Activated naive CD8-positive, alpha-beta T cell treated with anti-CD3 and anti-CD28 coated beads, Interleukin-2, amount 10 ng/mL, durations not matched to agents 7 days and 5 days (primary cell): ENCODE results near the gene VILL. TPM values are rescaled to one million over a fixed set of nuclear protein-coding genes. Genes with fewer than 3 reads are reported as not detected.
A peak's percentile ranks its signal among the peaks of the same experiment; 100 is the strongest.
"Not testable (repeated sequence)": the region's sequence is repeated elsewhere in the genome, so short reads cannot be mapped to it uniquely, and the experiment has no call there.

ENCODE experiments used
- ATAC-seq: fragments of 150-1000 bp; cut with Tn5 transposase; one replicate; pipeline ENCODE4 v1.10.0; 2021; ENCODE audit warnings: low read depth, moderate library complexity
- POLR2A ChIA-PET: fragments of 350-600 bp; sonication (Branson Sonifier 250); formaldehyde crosslinking; loops from one replicate; lab custom pipeline; 2021; ENCODE audit warnings: antibody characterized with exemption; lab: Charles Lee
- DNase-seq: peaks from one replicate; pipeline ENCODE4 v3.0.0; 2021
- H3K27ac Mint-ChIP-seq: one replicate; pipeline ENCODE4 v1.8.0; 2022; ENCODE audit warnings: mild to moderate bottlenecking, mixed read lengths
- H3K27me3 Mint-ChIP-seq: one replicate; pipeline ENCODE4 v1.8.0; 2022; ENCODE audit warnings: mild to moderate bottlenecking, moderate library complexity, mixed read lengths
- H3K36me3 Mint-ChIP-seq: one replicate; pipeline ENCODE4 v1.8.0; 2021; ENCODE audit warnings: mild to moderate bottlenecking, mixed read lengths
- H3K4me1 Mint-ChIP-seq: one replicate; pipeline ENCODE4 v1.8.0; 2021; ENCODE audit warnings: mixed read lengths
- H3K4me3 Mint-ChIP-seq: one replicate; pipeline ENCODE4 v1.8.0; 2022; ENCODE audit warnings: mild to moderate bottlenecking, moderate library complexity, mixed read lengths
- H3K9me3 Mint-ChIP-seq: one replicate; pipeline ENCODE4 v1.8.0; 2021; ENCODE audit warnings: mixed read lengths
- total RNA-seq, 2 experiments: library from RNA; stranded (reverse); gene quantifications; one replicate each; pipeline ENCODE4 v1.2.3, GENCODE V29; 2021

The VILL gene
- total RNA-seq, 2 experiments from 2014 or later, result 25.2 to 25.3 TPM

DNA sequence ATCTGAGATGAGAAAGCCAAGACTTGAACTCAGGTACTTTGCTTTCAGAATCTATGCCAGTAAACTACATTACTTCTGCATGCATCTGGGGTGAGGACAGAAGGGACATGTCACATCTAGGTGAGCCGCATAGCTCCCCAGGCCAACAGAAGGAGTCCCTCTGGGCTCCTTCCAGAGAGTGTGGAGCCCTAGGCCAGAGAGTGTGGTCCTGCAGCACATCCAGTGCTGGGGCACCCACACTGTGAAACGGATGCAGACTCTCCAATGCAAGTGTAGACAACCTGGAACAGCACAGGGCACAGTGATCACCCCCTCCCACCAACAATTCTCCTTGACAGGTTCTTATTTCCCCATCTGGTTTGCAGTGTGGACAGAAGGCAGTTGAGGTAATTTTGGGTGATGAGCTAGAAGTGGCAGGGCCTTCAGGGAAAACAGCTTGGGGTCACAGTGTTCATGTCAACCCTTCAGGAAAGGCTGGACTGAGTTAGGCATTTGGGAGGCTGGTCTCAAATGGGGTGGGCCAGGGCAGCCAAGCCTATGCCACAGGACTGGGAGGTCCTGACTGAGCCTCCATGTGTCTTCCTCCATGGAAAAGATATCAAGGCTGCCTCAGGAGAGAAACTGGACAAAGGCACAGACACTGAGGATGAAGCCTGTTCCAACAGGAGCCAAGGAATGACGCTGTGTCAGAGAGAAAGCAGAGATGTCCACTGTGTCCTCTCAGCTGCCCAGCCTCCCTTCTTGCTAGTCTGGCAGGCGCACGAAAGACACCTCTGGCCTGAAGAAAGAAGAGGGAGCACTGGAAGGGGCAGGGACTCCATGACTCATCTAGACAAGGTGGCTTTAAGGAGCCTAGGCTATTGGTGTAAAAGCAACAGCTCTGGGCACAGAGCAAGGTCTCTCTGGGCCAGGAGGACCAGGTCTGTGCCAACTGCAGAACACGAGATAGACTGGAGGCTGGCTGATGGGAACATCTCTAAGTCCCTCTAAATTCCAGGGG lies 37.2 kb downstream of the VILL start:
- no peaks in the 10 kb centered on the region for H3K9me3 Mint-ChIP-seq
- peak overlapping the region; percentile 39 for H3K4me3 Mint-ChIP-seq
- peaks cover 36% of the 10 kb centered on the region for H3K27me3 Mint-ChIP-seq
- ATAC-seq (no peak), DNase-seq (no peak)
- no peak overlapping the region for H3K27ac Mint-ChIP-seq
- no peaks in the 10 kb centered on the region for H3K36me3 Mint-ChIP-seq
- POLR2A ChIA-PET, result no interaction called here
- H3K4me1 Mint-ChIP-seq, result peaks cover 20% of the 10 kb centered on the region

DNA sequence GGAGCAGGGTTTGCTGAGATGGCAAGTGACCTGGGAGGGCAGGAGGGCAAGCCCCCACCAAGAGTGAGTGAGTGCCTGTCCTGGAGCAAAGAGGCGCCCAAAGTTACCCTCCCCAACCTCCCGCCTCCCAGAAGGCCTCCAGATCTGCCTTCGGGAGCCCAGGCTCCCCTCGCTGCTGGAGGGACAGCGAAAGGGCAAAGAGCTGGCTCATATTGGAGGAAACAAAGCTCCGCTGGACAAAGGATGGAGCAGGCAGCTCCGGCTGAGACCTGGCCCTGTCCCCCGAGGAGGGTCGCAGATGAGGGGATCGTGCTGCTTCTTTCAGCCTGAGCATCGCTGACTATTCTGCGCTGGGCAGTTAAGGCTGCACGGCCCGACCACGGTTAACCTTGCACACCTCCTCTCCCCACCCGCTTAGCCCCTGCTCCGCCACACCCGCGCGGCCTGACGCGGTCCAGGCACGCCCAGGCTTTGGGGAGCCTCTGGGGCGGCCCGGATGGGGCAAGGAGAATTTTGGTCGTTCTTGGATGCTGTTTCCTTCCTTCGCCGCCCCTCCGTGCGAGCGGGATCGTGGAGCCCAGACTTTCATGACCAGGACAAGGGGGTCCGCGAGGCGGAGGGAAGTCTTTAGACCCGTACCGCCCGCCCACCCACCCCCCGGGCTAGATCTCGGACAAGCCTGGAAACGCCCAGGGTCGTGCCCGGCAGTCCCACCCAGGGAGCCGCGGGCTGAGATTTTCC lies 38.2 kb downstream of the VILL start:
- Mint-ChIP-seq H3K4me3 (peak overlapping the region; percentile 39), H3K27ac (no peak overlapping the region), H3K36me3 (no peaks in the 10 kb centered on the region), H3K4me1 (peaks cover 13% of the 10 kb centered on the region), H3K9me3 (no peaks in the 10 kb centered on the region), H3K27me3 (peaks cover 38% of the 10 kb centered on the region)
- DNase-seq (no peak), ATAC-seq (no peak)
- POLR2A ChIA-PET, result interaction anchor here (1.5 to 1.7 kb wide), 2 partner anchors 10 to 136 kb away, joined by 4 to 8 read pairs; partner anchors contain the start of genes DLEC1 and OXSR1

DNA sequence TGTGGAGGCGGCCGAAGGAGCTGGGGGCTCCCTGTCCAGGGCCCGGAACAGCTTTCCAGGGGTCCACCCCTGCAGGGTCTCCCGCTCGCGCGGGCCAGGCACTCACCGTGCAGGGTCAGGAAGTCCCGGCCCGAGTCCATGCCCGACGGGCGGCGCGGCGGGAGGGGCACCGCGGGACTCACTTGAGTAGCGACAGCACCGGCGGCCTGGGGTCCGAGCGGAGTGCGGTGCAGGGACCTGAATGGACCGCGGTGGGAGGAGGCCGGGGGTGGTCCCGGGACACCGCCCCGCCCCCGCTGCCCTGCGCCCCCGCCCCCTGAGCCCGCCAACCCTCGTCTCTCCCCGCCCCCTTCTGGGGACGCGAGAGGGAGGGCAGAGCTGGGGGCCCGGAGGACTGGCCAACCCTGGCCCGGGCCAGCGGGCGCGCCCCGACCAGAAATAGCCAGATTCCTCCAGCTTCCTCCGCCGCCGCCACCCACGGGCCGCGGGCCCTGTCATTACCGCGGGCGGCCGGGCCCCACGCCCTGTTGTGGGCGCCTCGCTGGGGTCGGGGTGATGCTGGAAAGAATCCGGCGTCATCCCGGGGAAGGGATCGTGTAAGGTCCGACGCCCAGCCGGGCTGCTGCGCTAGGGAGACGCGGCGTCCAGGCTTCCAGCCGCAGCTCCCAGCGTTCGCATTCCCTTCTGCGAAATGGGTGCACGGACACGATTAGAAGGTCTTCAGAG lies 39.0 kb downstream of the VILL start, which contains the start of gene PLCD1:
PLCD1 (minus strand) TSS at position 243 of the 726 bp plus-strand sequence; CDS start at position 140, 103 bp downstream.
- POLR2A ChIA-PET, result interaction anchor here (1.5 to 1.7 kb wide), 2 partner anchors 9 to 135 kb away, joined by 4 to 8 read pairs; partner anchors contain the start of genes DLEC1 and OXSR1
- peaks cover 12% of the 10 kb centered on the region for H3K4me1 Mint-ChIP-seq
- peak within 1 kb of the TSS; percentile 39 for H3K4me3 Mint-ChIP-seq
- no peak for ATAC-seq
- no peaks in the 10 kb centered on the region for H3K36me3 Mint-ChIP-seq
- no peak for DNase-seq
- H3K27me3 Mint-ChIP-seq, result peaks cover 38% of the 10 kb centered on the region
- H3K9me3 Mint-ChIP-seq, result no peaks in the 10 kb centered on the region
- H3K27ac Mint-ChIP-seq, result no peak within 1 kb of the TSS

DNA sequence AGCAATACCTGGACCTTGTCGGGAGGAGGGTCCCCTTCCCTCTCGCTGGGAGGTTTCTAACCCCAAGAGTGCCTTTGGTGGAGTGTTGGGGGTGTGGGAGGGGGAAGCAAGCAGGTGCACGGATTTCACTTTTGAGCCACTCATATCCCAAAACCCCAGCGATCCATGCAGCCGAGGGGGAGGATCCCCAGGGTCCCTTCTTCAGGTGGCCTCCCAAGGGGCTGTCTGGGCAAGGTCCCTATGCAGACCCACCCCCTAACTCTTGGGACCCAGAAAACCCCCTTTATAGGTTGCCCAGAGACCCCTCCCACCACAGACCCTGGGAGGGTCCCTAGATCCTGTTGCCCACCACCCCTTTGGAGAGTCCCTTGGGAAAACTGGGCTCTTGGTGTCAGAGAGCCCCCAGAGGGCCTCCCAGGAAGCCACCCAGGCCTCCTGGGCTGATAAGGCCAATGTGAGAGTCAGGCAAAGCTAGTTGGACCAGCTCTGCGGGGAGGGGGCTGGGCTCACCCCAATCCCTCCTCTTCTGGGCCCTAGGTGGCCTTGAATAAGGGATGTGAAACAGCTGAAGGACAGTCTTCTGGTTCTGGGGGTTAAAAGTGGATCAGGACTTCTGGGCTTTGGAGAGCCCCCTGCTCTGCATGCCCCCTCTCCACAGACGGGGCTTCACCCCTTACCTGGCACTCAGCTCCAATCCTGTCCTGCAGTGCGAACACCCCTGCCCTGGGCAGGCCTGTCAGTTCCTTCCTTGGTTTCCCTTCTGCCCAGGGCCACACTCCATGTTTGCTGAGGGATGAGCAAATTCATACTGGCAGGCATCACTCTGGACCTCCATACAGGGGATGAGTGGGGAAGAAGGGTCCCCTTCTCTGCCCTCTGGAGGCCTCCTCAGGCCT lies 39.8 kb downstream of the VILL start:
- no peaks in the 10 kb centered on the region for H3K9me3 Mint-ChIP-seq
- H3K4me3 Mint-ChIP-seq, result peak overlapping the region; percentile 19
- no peak overlapping the region for H3K27ac Mint-ChIP-seq
- no peaks in the 10 kb centered on the region for H3K36me3 Mint-ChIP-seq
- H3K4me1 Mint-ChIP-seq, result peaks cover 9% of the 10 kb centered on the region
- ATAC-seq (no peak), DNase-seq (no peak)
- peaks cover 38% of the 10 kb centered on the region for H3K27me3 Mint-ChIP-seq
- POLR2A ChIA-PET, result interaction anchor here (1.5 to 1.7 kb wide), 2 partner anchors 9 to 135 kb away, joined by 4 to 8 read pairs; partner anchors contain the start of genes DLEC1 and OXSR1

DNA sequence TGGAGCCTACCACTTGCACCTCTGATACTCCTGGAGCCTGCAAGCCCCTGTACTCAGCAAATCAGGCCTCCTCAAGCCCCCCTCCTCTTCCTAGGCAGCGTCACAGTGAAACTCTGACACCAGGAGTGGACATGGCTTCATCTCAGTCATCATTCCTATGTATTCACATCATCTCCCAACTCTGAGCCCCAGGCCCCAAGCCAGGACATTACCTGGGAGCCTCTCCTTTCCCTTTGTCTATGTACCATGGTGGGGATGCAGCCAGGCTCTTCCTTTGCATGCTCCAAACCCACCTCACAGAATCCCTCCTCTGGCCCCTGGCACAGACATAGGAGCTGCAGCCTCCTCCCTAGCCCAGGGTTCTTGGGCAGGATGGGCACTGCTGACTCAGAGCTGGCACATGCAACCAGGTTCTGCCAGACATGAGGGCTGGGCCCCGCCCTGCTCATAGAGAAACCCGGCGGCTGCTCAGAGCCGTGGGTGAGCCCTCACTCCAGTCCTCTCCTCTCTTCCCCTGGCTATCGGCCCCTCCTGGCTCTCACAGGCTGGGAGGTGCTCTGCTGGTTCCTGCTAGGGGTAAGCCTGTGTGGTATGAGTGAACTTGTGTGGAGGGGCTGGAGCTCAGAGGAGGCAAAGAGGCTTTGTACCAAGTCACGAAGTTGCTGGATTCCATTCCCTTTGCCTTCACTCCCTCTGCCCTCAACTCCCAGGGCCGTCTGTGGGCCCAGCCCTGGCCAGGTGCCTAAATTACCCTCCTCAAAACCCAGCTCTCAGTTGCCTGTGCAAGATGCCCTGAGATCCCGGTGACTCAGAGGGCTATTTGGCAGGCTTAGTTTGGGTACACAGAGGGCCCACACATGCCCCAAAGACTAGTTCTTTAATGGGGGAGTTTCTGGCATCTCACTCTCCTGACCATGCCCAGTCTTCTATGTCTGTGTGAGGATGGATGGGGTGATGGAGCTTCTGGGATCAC lies 40.7 kb downstream of the VILL start:
- no peaks in the 10 kb centered on the region for H3K36me3 Mint-ChIP-seq
- H3K4me3 Mint-ChIP-seq, result peak overlapping the region; percentile 49
- ATAC-seq (peak; percentile 20), DNase-seq (no peak)
- H3K4me1 Mint-ChIP-seq, result peaks cover 5% of the 10 kb centered on the region
- POLR2A ChIA-PET, result no interaction called here
- peak overlapping the region; percentile 2 for H3K27ac Mint-ChIP-seq
- peaks cover 38% of the 10 kb centered on the region for H3K27me3 Mint-ChIP-seq
- H3K9me3 Mint-ChIP-seq, result no peaks in the 10 kb centered on the region

DNA sequence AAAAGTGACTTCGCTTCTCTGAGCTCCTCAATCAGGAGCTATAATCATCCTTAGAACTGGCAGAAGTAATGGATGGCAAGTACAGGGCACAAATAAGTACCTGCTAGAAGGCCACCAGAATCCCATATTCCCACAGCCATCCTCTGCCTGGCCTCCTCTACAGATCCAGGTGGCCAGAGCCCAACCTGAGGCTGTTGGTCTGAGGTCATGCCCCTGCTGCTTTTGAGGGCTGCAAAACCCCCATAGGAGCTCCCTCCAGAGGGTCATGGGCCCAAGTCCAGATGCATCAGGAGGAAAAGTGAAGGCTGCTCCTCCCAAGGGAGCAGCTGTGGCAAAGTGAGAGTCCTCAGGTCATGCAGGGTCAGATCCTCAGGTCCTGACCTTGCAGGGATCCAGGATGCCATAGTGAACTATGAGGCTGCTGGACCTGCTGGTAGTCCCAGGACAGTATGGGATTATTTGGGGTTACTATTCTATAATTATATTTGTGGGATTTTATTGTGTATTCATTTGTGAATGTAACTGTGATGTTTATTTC lies 41.8 kb downstream of the VILL start:
- POLR2A ChIA-PET, result no interaction called here
- H3K27ac Mint-ChIP-seq, result no peak overlapping the region

DNA sequence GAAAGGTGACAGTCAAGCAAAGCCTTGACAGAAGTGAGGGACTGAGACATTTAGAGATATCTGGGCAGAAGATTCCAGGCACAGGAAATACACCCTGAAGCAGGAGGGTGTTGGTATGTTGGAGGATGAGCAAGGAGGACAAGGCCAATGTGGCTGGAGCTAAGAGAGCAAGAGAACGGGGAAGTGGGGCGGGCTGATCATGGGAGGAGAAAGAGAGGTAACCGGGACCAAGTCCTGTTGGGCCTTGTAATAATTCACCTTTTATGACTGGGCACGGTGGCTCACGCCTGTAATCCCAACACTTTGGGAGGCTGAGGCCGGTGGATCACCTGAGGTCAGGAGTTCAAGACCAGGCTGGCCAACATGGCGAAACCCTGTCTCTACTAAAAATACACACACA lies 43.0 kb downstream of the VILL start:
- Mint-ChIP-seq H3K4me1 (peaks cover 17% of the 10 kb centered on the region), H3K27me3 (peaks cover 20% of the 10 kb centered on the region)
- DNase-seq, POLR2A ChIA-PET, H3K4me3 Mint-ChIP-seq, H3K27ac Mint-ChIP-seq, H3K36me3 Mint-ChIP-seq, H3K9me3 Mint-ChIP-seq, ATAC-seq: not testable (repeated sequence)

More for the DNA sequence above, 41.8 kb downstream of the VILL start:
- H3K36me3 Mint-ChIP-seq, result no peaks in the 10 kb centered on the region
- DNase-seq, result no peak
- peaks cover 7% of the 10 kb centered on the region for H3K4me1 Mint-ChIP-seq
- H3K9me3 Mint-ChIP-seq, result no peaks in the 10 kb centered on the region
- H3K27me3 Mint-ChIP-seq, result peaks cover 32% of the 10 kb centered on the region
- H3K4me3 Mint-ChIP-seq, result no peak overlapping the region
- ATAC-seq, result no peak

DNA sequence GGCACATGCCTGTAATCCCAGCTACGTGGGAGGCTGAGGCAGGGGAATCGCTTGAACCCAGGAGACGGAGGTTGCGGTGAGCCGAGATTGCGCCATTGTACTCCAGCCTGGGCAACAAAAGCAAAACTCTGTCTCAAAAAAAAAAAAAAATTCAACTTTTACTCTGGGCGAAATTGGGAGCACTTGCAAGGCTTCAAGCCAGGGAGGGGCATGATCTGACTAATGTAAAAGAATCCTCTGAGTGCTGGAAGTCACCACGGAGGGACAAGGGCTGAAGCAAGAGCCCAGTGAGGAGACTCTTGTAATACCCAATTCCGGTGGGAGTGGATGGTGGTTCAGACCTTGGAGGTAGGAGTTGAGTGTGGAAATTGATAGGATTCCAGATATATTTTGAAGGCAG lies 43.7 kb downstream of the VILL start:
- Mint-ChIP-seq H3K4me1 (peaks cover 22% of the 10 kb centered on the region), H3K27me3 (peaks cover 19% of the 10 kb centered on the region)
- H3K4me3 Mint-ChIP-seq, POLR2A ChIA-PET, H3K9me3 Mint-ChIP-seq, H3K27ac Mint-ChIP-seq, H3K36me3 Mint-ChIP-seq, ATAC-seq, DNase-seq: not testable (repeated sequence)

DNA sequence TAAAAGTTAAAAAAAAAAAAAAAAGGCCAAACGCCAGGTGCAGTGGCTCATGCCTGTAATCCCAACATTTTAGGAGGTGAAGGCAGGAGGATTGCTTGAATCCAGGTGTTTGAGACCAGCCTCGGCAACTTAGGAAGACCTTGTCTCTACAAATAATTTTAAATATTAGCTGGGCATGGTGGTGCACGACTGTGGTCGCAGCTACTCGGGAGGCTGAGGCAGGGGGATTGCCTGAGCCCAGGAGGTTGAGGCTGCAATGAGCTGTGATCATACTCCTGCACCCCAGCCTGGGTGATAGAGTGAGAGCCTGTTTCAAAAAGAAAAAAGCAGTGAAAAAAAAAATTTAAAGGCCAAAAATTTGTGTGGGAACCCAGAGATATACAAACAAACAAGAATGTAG lies 45.7 kb downstream of the VILL start:
- Mint-ChIP-seq H3K4me3 (no peak overlapping the region), H3K9me3 (peaks cover 7% of the 10 kb centered on the region), H3K27me3 (peaks cover 10% of the 10 kb centered on the region), H3K4me1 (peaks cover 27% of the 10 kb centered on the region), H3K36me3 (peaks cover 4% of the 10 kb centered on the region), H3K27ac (peak overlapping the region; percentile 58)
- DNase-seq, result no peak
- ATAC-seq, result no peak
- POLR2A ChIA-PET, result interaction anchor here (0.6 to 0.7 kb wide), 2 partner anchors 72 to 400 kb away, joined by 4 to 5 read pairs; no protein-coding TSS in a partner anchor

DNA sequence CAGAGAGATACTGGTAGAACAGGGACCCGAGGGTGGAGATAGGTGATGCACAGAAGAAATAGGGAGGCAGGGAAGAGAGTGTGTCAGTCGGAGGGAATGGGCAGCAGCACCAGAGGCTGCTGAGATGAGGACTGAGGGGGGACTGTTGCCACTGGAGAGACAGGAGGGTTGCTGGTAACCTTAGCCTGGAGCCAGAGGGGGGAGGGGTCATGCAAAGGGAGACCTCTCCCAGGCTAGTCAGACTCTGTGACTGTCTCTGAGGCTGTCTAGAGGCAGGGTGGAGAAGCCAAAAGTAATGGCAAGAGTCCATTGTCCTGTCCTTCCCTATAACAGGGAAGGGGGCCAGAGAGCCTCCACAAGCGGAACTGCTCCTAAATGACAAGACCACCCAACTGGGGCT lies 46.3 kb downstream of the VILL start:
- Mint-ChIP-seq H3K4me3 (no peak overlapping the region), H3K27me3 (peaks cover 5% of the 10 kb centered on the region), H3K36me3 (peaks cover 4% of the 10 kb centered on the region), H3K9me3 (peaks cover 7% of the 10 kb centered on the region), H3K27ac (peak overlapping the region; percentile 58), H3K4me1 (peaks cover 27% of the 10 kb centered on the region)
- no peak for ATAC-seq
- POLR2A ChIA-PET, result no interaction called here
- no peak for DNase-seq

DNA sequence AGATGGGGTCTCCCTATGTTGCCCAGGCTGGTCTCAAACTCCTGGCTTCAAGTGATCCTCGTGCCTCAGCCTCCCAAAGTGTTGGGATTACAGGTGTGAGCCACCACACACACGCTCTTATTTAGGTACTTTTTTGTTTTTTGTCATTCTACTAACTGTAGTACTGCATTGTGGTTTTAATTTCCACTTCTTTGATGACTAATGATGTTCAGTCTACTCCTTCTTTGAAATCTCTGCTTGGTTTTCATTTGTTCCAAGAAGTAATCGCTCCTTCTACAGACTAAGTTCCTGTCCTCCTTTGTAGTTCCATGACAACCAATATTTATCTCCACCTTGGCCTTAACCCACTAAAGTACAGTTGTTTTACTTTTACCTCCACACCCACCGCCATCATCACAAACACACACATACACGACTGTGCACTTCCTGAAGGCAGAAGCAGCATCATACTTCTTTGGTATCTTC lies 47.9 kb downstream of the VILL start:
- ATAC-seq (peak; percentile 51), DNase-seq (no peak)
- POLR2A ChIA-PET, result interaction anchor here (0.7 to 1.5 kb wide), 5 partner anchors 9 to 126 kb away, joined by 3 to 10 read pairs (median 7); partner anchors contain the start of genes ACAA1, OXSR1 and PLCD1
- Mint-ChIP-seq H3K27me3 (no peaks in the 10 kb centered on the region), H3K9me3 (peaks cover 7% of the 10 kb centered on the region), H3K27ac (peak overlapping the region; percentile 94), H3K4me3 (peak overlapping the region; percentile 66), H3K36me3 (peaks cover 4% of the 10 kb centered on the region), H3K4me1 (peaks cover 27% of the 10 kb centered on the region)
